Kidney (tissue), 14 donors: ENCODE data around the gene PCDHGA1. TPM values are rescaled to one million over a fixed set of nuclear protein-coding genes. Genes with fewer than 3 reads are reported as not detected.

Experiments used
- DNase-seq, 5 donors: peaks; one replicate each; pipeline ENCODE4 v3.0.0-alpha.2; 2013 to 2020
- FAIRE-seq: peaks from 2 replicates; lab custom pipeline; 2012; peaks lifted over from hg19 to GRCh38; lab: Jason Lieb, UNC
- H3K27ac ChIP-seq, 2 donors: one replicate each; pipeline ENCODE4 v1.7.0; 2013; ENCODE audit warnings: low read depth in 2 of 2, low read length in 2 of 2, inconsistent platforms in 1 of 2
- H3K27me3 ChIP-seq: one replicate; pipeline ENCODE4 v1.7.1; 2013; ENCODE audit warnings: low read length, inconsistent platforms; ENCODE audit not compliant: control insufficient read depth, insufficient read depth
- H3K36me3 ChIP-seq, 3 donors: one replicate each; pipeline versions ENCODE4 v1.7.0 to v1.7.1; 2013; ENCODE audit warnings: low read length in 3 of 3, control low read depth in 1 of 3, inconsistent platforms in 1 of 3; ENCODE audit not compliant: insufficient read depth in 3 of 3, control insufficient read depth in 2 of 3
- H3K4me1 ChIP-seq, 3 donors: one replicate each; pipeline versions ENCODE4 v1.7.0 to v1.7.1; 2013; ENCODE audit warnings: low read length in 3 of 3, inconsistent platforms in 1 of 3, low read depth in 1 of 3; ENCODE audit not compliant: control insufficient read depth in 2 of 3, insufficient read depth in 2 of 3
- H3K4me3 ChIP-seq, 3 donors: one replicate each; pipeline versions ENCODE4 v1.7.0 to v1.8.1; 2013; ENCODE audit warnings: low read length in 3 of 3, control low read depth in 1 of 3, inconsistent platforms in 1 of 3
- H3K9ac ChIP-seq, 3 donors: one replicate each; pipeline versions ENCODE4 v1.7.0 to v1.7.1; 2013; ENCODE audit warnings: low read length in 3 of 3, control low read depth in 1 of 3, inconsistent platforms in 1 of 3
- H3K9me3 ChIP-seq, 3 donors: one replicate each; pipeline versions ENCODE4 v1.7.0 to v1.7.1; 2013; ENCODE audit warnings: low read length in 3 of 3, control low read depth in 1 of 3, inconsistent platforms in 1 of 3; ENCODE audit not compliant: control insufficient read depth in 2 of 3, insufficient read depth in 1 of 3
- CTCF ChIP-seq: IDR thresholded peaks from 3 replicates; pipeline ENCODE4 v1.5.1; 2012; ENCODE audit warnings: mild to moderate bottlenecking, moderate library complexity, borderline replicate concordance; ENCODE audit not compliant: insufficient read depth; ENCODE audit errors: extremely low read depth
- intact Hi-C: fragments of 100-400 bp; cut with DNase I; formaldehyde crosslinking; loops from one replicate; pipeline ENCODE4 v1.11.1; 2022
- polyA plus RNA-seq: library from polyadenylated mRNA; stranded (reverse); fragments of 350-450 nt; fragmentation: Illumina TruSeq; extraction: RNeasy Lipid Tissue Mini Kit (QIAGEN cat#74804); gene quantifications from one replicate; pipeline ENCODE4 v1.2.3, GENCODE V29; 2014; ENCODE audit warnings: low read depth, low replicate concordance; ENCODE audit not compliant: insufficient read depth
- total RNA-seq: library from RNA; stranded (reverse); fragmentation: NEBNext Ultra II Directional; extraction: Animal tissue kit (Norgen Biotek cat#: 25700); gene quantifications from one replicate; pipeline ENCODE4 v1.2.1, GENCODE V29; 2021
- donor health status: control.
- donor health status: control.
- donor health status: control.
- donor health status: control.
- donor health status: control.
- donor health status: DM: yes; HTN: yes; CAD: no.
- donor health status: Normal renal cell carcinoma (clear cell type).

The PCDHGA1 gene
- total and polyA plus RNA-seq, 2 donors from 2014 or later = 0.19 to 0.69 TPM

DNA sequence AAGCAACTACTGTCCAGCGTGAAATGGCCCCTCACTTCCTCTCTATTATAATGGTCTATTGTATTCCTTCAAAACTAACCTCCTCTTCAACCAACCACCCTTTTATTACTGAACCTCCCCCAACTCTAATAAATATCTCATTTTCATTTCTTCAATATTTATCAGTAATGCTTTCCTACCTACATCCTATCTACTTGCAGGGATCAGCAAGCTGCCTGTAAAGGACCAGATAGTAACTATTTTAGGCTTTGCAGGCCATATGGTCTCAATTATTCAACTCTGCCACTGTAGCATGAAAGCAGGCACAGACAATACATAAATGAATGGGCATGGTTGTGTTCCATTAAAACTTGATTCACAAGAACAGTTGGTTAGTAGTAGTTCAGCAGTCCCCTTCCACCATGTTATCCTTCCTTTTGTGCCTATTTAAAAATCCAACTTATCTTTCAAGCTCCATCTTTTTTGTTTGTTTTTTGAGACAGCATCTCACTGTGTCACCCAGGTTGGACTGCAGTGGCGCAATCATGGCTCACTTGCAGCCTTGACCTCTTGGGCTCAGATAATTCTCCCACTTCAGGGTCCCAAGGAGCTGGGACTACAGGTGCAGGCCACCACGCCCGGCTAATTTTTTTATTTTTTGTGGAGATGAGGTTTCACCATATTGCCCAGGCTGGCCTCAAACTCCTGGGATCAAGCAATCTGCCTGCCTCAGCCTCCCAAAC is 204.3 kb downstream of the PCDHGA1 start:
- no peaks in the 10 kb centered on the region for H3K4me1 ChIP-seq
- DNase-seq (no peak), FAIRE-seq (no peak)
- H3K4me3 ChIP-seq = no peak overlapping the region
- H3K27ac ChIP-seq = no peak overlapping the region
- intact Hi-C loops = no loop called here
- no peak overlapping the region for H3K9ac ChIP-seq
- no peaks in the 10 kb centered on the region for H3K9me3 ChIP-seq
- no peaks in the 10 kb centered on the region for H3K27me3 ChIP-seq
- peaks cover 0 to 15% (median 3%) of the 10 kb centered on the region in 3 donors for H3K36me3 ChIP-seq
- TF ChIP-seq CTCF = no peak

- no peak for TF ChIP-seq CTCF
- DNase-seq (no peak), FAIRE-seq (no peak)
- Histone ChIP-seq H3K27me3 (no peaks in the 10 kb centered on the region), H3K4me3 (no peak overlapping the region), H3K27ac (no peak overlapping the region), H3K9me3 (peaks cover 0 to 11% (median 8%) of the 10 kb centered on the region in 3 donors), H3K36me3 (peaks cover 0 to 4% (median 2%) of the 10 kb centered on the region in 3 donors), H3K9ac (no peak overlapping the region), H3K4me1 (no peaks in the 10 kb centered on the region)
- intact Hi-C loops = no loop called here
These were observed 212.7 kb downstream of the PCDHGA1 start for GRCh38 chr5:141543053-141543452.

DNA sequence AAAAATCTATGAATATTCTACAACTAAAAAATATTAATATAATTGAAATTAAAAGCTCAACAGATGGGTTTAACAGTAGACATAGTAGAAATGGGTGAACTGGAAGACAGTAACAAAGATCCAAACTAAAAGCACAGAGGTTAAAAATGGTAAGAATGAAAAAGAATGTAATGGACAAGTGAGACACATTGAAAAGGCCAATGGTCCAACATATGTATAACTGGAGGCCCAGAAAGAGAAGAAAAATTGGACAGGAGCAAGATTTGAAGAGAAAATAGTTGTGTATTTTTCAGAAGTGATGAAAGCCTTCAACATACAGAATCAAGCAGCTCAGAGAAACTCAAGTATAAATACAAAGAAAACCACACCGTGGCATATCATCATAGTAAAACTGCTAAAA is 217.2 kb downstream of the PCDHGA1 start:
- no peak for TF ChIP-seq CTCF
- Histone ChIP-seq H3K9ac (no peak overlapping the region), H3K4me3 (no peak overlapping the region), H3K27me3 (no peaks in the 10 kb centered on the region), H3K9me3 (peaks cover 0 to 11% (median 8%) of the 10 kb centered on the region in 3 donors), H3K27ac (no peak overlapping the region), H3K36me3 (peaks cover 0 to 4% (median 4%) of the 10 kb centered on the region in 3 donors), H3K4me1 (no peaks in the 10 kb centered on the region)
- DNase-seq (no peak), FAIRE-seq (no peak)
- intact Hi-C loops = no loop called here
